Suprapubic skin (tissue), 4 donors: ENCODE results near the gene AFF1. TPM values are rescaled to one million over a fixed set of nuclear protein-coding genes. Genes with fewer than 3 reads are reported as not detected.

Experiments
- DNase-seq, 2 donors: peaks; one replicate each; pipeline ENCODE4 v3.0.0-alpha.2; 2019; ENCODE audit warnings: low spot score in 2 of 2
- H3K27ac ChIP-seq: fragments of 200-600 bp; sonication (generic); one replicate; pipeline ENCODE4 v1.5.1; 2019
- H3K27me3 ChIP-seq: fragments of 200-600 bp; sonication (generic); one replicate; pipeline ENCODE4 v1.5.1; 2019
- H3K36me3 ChIP-seq: fragments of 200-600 bp; sonication (generic); one replicate; pipeline ENCODE4 v1.5.1; 2019
- H3K4me1 ChIP-seq: fragments of 200-600 bp; sonication (generic); one replicate; pipeline ENCODE4 v1.5.1; 2019
- H3K4me3 ChIP-seq: fragments of 200-600 bp; sonication (generic); one replicate; pipeline ENCODE4 v1.5.1; 2019; ENCODE audit warnings: mild to moderate bottlenecking
- H3K9me3 ChIP-seq: fragments of 200-600 bp; sonication (generic); one replicate; pipeline ENCODE4 v1.5.1; 2019
- EP300 ChIP-seq: sonication (generic); formaldehyde crosslinking; IDR thresholded peaks from one replicate; pipeline ENCODE4 v1.6.1; 2017; ENCODE audit warnings: antibody characterized with exemption
- POLR2A ChIP-seq, 2 donors: fragments of 450-650 bp; IDR thresholded peaks; one replicate each; pipeline ENCODE4 v1.6.1; 2017; ENCODE audit warnings: antibody characterized with exemption in 2 of 2, mild to moderate bottlenecking in 2 of 2, moderate library complexity in 2 of 2
- POLR2AphosphoS5 ChIP-seq, 3 donors: sonication (generic); formaldehyde crosslinking; IDR thresholded peaks; one replicate each; pipeline ENCODE4 v1.6.1; 2017; ENCODE audit warnings: antibody characterized with exemption in 3 of 3
- WGBS: methylation state at CpG from one replicate; pipeline ENCODE4 v1.1.5; 2018; 5-methylcytosine and 5-hydroxymethylcytosine counted together
- total RNA-seq, 4 donors: library from RNA; depleted of rRNA; stranded (reverse); fragments of >200 nt; gene quantifications; one replicate each; pipeline ENCODE4 v1.1.0, GENCODE V29; 2016
- TF ChIP-seq, protein P1 (sequence below), 2 donors: fragments of 200-600 bp in 1 of 2; fragments of 450-650 bp in 1 of 2; sonication (generic) in 1 of 2; IDR thresholded peaks; one replicate each; pipeline ENCODE4 v1.5.1; 2016 to 2019; ENCODE audit warnings: antibody characterized with exemption in 2 of 2, mild to moderate bottlenecking in 1 of 2, moderate library complexity in 1 of 2

The AFF1 gene
- total RNA-seq, 4 donors from 2014 or later: 67.2 to 175 (median 103) TPM

GRCh38 chr4:87092389-87093141 lies 157.8 kb downstream of the AFF1 start:
- Histone ChIP-seq H3K27me3 (no peaks in the 10 kb centered on the region), H3K36me3 (peaks cover 20% of the 10 kb centered on the region), H3K4me3 (no peak overlapping the region), H3K4me1 (peaks cover 44% of the 10 kb centered on the region), H3K27ac (peak overlapping the region; percentile 40), H3K9me3 (no peaks in the 10 kb centered on the region)
- peak in 1 of 2 donors; percentile 70 for DNase-seq
- TF ChIP-seq POLR2A (IDR thresholded peaks at IDR 0.05) (no peak), EP300 (no peak), POLR2AphosphoS5 (IDR thresholded peaks at IDR 0.05) (peak in 1 of 3 donors; percentile 14)
- TF ChIP-seq, protein P1, sequence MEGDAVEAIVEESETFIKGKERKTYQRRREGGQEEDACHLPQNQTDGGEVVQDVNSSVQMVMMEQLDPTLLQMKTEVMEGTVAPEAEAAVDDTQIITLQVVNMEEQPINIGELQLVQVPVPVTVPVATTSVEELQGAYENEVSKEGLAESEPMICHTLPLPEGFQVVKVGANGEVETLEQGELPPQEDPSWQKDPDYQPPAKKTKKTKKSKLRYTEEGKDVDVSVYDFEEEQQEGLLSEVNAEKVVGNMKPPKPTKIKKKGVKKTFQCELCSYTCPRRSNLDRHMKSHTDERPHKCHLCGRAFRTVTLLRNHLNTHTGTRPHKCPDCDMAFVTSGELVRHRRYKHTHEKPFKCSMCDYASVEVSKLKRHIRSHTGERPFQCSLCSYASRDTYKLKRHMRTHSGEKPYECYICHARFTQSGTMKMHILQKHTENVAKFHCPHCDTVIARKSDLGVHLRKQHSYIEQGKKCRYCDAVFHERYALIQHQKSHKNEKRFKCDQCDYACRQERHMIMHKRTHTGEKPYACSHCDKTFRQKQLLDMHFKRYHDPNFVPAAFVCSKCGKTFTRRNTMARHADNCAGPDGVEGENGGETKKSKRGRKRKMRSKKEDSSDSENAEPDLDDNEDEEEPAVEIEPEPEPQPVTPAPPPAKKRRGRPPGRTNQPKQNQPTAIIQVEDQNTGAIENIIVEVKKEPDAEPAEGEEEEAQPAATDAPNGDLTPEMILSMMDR (IDR thresholded peaks at IDR 0.05): no peak
- 32% methylated on average over 4 of the region's 4 CpGs for WGBS

DNA sequence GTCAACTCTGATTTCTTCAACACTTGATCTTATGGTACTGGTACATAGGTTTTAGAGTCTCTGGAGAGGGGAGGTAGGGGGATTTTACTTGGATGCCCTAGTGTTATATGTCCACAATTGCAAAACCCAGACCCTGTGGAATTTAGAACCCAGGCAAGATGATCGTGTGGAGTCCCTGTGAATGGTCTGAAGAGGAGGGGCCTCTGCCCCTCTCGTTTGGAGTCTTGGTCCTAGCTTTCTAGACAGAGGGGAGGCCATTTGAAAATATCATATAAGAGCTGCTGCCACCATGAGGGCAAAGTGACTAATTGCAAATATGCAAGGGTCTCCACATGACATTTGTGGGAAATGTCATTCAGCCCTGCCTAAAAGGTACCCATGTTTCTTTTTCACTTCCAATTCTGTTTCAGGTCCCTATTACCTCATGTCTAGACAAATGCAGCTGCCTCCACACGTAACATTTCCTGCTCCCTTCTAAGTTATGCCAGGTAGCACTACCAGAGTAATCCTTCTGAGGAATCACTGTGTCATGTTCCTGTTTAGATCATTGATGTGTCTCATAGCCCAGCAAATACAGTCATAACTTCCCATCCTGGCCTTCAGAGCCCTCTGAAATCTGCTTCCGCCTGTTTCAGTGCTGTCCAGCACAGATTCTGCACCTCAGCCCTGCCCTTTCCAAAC lies 158.8 kb downstream of the AFF1 start:
- no peak for DNase-seq
- peaks cover 20% of the 10 kb centered on the region for H3K36me3 ChIP-seq
- peak overlapping the region; percentile 40 for H3K27ac ChIP-seq

GRCh38 chr4:87097075-87097474 lies 162.3 kb downstream of the AFF1 start:
- no peaks in the 10 kb centered on the region for H3K9me3 ChIP-seq
- H3K27ac ChIP-seq: no peak overlapping the region
- H3K4me3 ChIP-seq: no peak overlapping the region
- H3K4me1 ChIP-seq: peaks cover 27% of the 10 kb centered on the region
- TF ChIP-seq, protein P1 (IDR thresholded peaks at IDR 0.05): no peak
- TF ChIP-seq POLR2A (IDR thresholded peaks at IDR 0.05): no peak
- TF ChIP-seq POLR2AphosphoS5 (IDR thresholded peaks at IDR 0.05): no peak
- TF ChIP-seq EP300: no peak
- DNase-seq: no peak
- H3K36me3 ChIP-seq: peaks cover 12% of the 10 kb centered on the region
- 34% methylated on average over 4 of the region's 4 CpGs for WGBS
- no peaks in the 10 kb centered on the region for H3K27me3 ChIP-seq

More for the DNA sequence above, 158.8 kb downstream of the AFF1 start:
- peaks cover 34% of the 10 kb centered on the region for H3K4me1 ChIP-seq
- no peak for TF ChIP-seq EP300
- no peak for TF ChIP-seq POLR2AphosphoS5 (IDR thresholded peaks at IDR 0.05)
- no peak for TF ChIP-seq POLR2A (IDR thresholded peaks at IDR 0.05)
- TF ChIP-seq, protein P1 (IDR thresholded peaks at IDR 0.05): peak in 1 of 2 donors; percentile 44
- no peaks in the 10 kb centered on the region for H3K27me3 ChIP-seq
- H3K4me3 ChIP-seq: no peak overlapping the region
- 29% methylated on average over 4 of the region's 4 CpGs for WGBS
- H3K9me3 ChIP-seq: no peaks in the 10 kb centered on the region

DNA sequence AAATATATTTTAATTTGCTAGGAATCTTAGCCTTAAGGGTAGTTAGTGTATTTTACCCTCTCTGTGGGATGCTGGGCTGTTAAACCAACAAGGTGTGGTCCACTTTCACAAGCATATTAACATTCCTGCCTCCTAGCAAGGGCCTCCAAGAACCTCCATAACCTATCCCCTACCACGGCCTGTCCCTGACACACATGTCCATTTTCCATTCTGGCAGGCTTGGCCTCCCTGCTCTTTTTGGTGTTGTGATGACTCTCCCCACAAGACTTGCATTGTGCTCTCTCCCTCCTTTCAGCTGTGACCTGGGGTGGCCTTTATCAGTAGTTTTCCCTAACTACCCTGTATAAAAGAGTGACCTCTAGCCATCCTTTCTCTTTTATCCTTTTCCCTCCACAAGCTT lies 165.4 kb downstream of the AFF1 start:
- Histone ChIP-seq H3K4me1 (peaks cover 38% of the 10 kb centered on the region), H3K27me3 (no peaks in the 10 kb centered on the region), H3K4me3 (no peak overlapping the region), H3K36me3 (peaks cover 6% of the 10 kb centered on the region), H3K9me3 (no peaks in the 10 kb centered on the region), H3K27ac (no peak overlapping the region)
- DNase-seq: no peak
- TF ChIP-seq POLR2AphosphoS5 (IDR thresholded peaks at IDR 0.05) (no peak), EP300 (no peak), POLR2A (IDR thresholded peaks at IDR 0.05) (no peak)
- TF ChIP-seq, protein P1 (IDR thresholded peaks at IDR 0.05): no peak
- WGBS: 74% methylated on average over 1 of the region's 1 CpG

DNA sequence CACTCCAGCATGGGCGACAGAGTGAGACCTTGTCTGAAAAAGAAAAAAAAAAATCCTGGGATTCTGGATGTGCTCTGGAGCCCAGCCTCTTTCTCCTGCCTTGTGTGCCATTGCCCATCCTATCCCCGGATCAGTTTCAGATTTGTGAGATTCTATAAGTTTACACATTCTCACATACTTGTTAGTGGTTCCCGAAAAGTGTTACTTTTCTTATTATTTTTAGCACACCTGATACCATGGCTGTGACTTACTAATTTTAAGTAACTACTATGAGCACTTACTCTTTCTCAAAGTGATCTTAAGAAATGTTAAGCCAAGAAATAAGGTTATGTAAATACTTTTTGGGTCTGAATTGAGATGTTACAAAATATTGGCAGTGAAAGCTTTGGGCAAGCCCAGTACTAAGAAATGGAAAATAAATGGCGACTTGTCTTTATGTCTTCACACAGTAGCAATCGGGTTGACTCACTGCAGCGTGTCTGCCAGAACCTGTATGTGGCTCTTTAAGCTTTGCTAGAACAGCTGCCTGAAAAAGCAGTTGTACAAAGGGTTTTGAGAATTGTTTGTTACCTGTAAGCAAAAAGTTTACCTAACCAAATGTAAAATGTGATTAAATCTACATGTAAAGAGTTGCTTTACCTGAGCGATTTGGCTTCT lies 166.9 kb downstream of the AFF1 start:
- 71% methylated on average over 7 of the region's 7 CpGs for WGBS
- H3K4me1 ChIP-seq: peaks cover 45% of the 10 kb centered on the region
- TF ChIP-seq POLR2AphosphoS5 (IDR thresholded peaks at IDR 0.05) (no peak), POLR2A (IDR thresholded peaks at IDR 0.05) (no peak), EP300 (no peak)
- TF ChIP-seq, protein P1 (IDR thresholded peaks at IDR 0.05): no peak

More for the DNA sequence above, 166.9 kb downstream of the AFF1 start:
- H3K4me3 ChIP-seq: no peak overlapping the region
- no peaks in the 10 kb centered on the region for H3K27me3 ChIP-seq
- no peak for DNase-seq
- H3K36me3 ChIP-seq: peaks cover 9% of the 10 kb centered on the region
- no peaks in the 10 kb centered on the region for H3K9me3 ChIP-seq
- H3K27ac ChIP-seq: peak overlapping the region; percentile 15
